ENCODE results near the gene CDHR2. TPM values are rescaled to one million over a fixed set of nuclear protein-coding genes. Genes with fewer than 3 reads are reported as not detected.
A peak's percentile ranks its signal among the peaks of the same experiment; 100 is the strongest.

Gene CDHR2
- total and polyA plus RNA-seq, 2 experiments from 2014 or later = 0.59 to 0.60 TPM

GRCh38 chr5:176606032-176606431 is 56.9 kb downstream of the CDHR2 start:
- H3K4me3 ChIP-seq = no peak overlapping the region
- DNase-seq (ENCODE audit: low read depth in 1 of 2, low spot score in 1 of 2) = no peak
- no peaks in the 10 kb centered on the region for H3K36me3 ChIP-seq
- peak overlapping the region; percentile 1 for H3K27ac ChIP-seq
- no peaks in the 10 kb centered on the region for H3K9me3 ChIP-seq (ENCODE audit: low read depth)
- peaks cover 16% of the 10 kb centered on the region for H3K27me3 ChIP-seq
- TF ChIP-seq, protein P1, sequence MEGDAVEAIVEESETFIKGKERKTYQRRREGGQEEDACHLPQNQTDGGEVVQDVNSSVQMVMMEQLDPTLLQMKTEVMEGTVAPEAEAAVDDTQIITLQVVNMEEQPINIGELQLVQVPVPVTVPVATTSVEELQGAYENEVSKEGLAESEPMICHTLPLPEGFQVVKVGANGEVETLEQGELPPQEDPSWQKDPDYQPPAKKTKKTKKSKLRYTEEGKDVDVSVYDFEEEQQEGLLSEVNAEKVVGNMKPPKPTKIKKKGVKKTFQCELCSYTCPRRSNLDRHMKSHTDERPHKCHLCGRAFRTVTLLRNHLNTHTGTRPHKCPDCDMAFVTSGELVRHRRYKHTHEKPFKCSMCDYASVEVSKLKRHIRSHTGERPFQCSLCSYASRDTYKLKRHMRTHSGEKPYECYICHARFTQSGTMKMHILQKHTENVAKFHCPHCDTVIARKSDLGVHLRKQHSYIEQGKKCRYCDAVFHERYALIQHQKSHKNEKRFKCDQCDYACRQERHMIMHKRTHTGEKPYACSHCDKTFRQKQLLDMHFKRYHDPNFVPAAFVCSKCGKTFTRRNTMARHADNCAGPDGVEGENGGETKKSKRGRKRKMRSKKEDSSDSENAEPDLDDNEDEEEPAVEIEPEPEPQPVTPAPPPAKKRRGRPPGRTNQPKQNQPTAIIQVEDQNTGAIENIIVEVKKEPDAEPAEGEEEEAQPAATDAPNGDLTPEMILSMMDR (IDR thresholded peaks at IDR 0.05; ENCODE audit: low read depth, low read length) = no peak
- peaks cover 7% of the 10 kb centered on the region for H3K4me1 ChIP-seq (ENCODE audit: low read depth)

DNA sequence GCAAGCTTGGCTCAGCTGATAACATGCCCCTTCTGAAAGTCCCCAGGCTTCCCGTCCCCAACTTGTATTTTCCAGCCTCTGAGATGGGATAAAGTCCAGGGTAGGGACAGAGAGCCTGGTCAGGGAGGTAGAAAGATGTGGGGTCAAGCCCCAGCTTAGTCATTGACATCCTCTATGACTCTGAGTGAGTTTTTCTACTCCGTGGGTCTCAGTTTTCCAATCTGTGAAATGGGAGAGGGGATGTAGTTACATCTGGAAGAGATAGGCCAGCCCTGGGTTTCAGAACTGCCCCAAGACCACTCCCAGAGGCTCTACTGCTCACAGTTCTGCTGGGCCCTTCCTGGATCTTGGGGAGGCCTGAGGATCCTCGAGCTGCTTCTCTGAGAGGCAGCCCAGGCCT is 57.7 kb downstream of the CDHR2 start:
- H3K27me3 ChIP-seq = peaks cover 16% of the 10 kb centered on the region
- H3K36me3 ChIP-seq = no peaks in the 10 kb centered on the region
- TF ChIP-seq, protein P1 (IDR thresholded peaks at IDR 0.05; ENCODE audit: low read depth, low read length) = no peak
- no peaks in the 10 kb centered on the region for H3K9me3 ChIP-seq (ENCODE audit: low read depth)
- DNase-seq (ENCODE audit: low read depth in 1 of 2, low spot score in 1 of 2) = no peak
- no peak overlapping the region for H3K4me3 ChIP-seq
- peaks cover 7% of the 10 kb centered on the region for H3K4me1 ChIP-seq (ENCODE audit: low read depth)
- peak overlapping the region; percentile 1 for H3K27ac ChIP-seq

DNA sequence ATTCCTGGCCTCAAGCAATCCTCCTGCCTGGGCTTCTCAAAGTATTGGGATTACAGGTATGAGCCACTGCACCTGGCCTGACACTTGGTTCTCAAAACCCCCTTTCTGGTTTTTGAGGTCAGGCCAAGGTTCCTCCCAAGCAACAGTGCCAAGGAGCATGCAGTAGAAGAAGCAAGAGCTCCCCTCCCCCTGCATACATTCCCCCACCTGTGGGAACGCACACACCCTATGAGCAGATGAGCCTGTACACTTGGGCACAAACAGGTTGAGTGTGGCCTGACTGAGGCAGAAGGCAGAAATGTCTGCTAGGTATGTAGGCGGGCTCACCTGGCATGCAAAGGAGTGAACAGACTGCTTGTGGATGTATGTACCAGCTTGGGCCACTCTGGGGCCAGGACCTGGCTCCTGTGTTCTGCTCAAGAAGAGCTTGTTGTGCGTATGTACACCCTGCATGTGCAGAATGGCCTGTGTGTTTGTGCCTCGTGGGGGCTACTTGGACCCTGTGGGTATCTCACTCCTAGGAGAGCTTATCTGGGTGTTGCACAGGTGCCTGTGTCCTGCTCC is 59.1 kb downstream of the CDHR2 start:
- peaks cover 7% of the 10 kb centered on the region for H3K4me1 ChIP-seq (ENCODE audit: low read depth)
- no peak overlapping the region for H3K4me3 ChIP-seq
- no peak overlapping the region for H3K27ac ChIP-seq
- DNase-seq (ENCODE audit: low read depth in 1 of 2, low spot score in 1 of 2) = no peak
- H3K27me3 ChIP-seq = peaks cover 16% of the 10 kb centered on the region
- H3K36me3 ChIP-seq = no peaks in the 10 kb centered on the region
- no peaks in the 10 kb centered on the region for H3K9me3 ChIP-seq (ENCODE audit: low read depth)
- TF ChIP-seq, protein P1 (IDR thresholded peaks at IDR 0.05; ENCODE audit: low read depth, low read length) = no peak

GRCh38 chr5:176608937-176609723 is 60.0 kb downstream of the CDHR2 start:
- Histone ChIP-seq H3K27ac (no peak overlapping the region), H3K27me3 (peaks cover 16% of the 10 kb centered on the region), H3K9me3 (ENCODE audit: low read depth) (no peaks in the 10 kb centered on the region), H3K4me1 (ENCODE audit: low read depth) (peaks cover 7% of the 10 kb centered on the region), H3K4me3 (peak overlapping the region; percentile 45), H3K36me3 (no peaks in the 10 kb centered on the region)
- DNase-seq (ENCODE audit: low read depth in 1 of 2, low spot score in 1 of 2) = no peak
- TF ChIP-seq, protein P1 (IDR thresholded peaks at IDR 0.05; ENCODE audit: low read depth, low read length) = no peak

- peak; percentile 60 to 93 for DNase-seq (ENCODE audit: low read depth in 1 of 2, low spot score in 1 of 2)
- TF ChIP-seq, protein P1 (IDR thresholded peaks at IDR 0.05; ENCODE audit: low read depth, low read length) = peak; percentile 24
These were observed 60.7 kb downstream of the CDHR2 start, which contains the start of gene GPRIN1 for GRCh38 chr5:176609724-176610434. GPRIN1 (minus strand) TSS chr5:176610156; CDS start chr5:176599834, 10,322 bp downstream.

More at GRCh38 chr5:176609724-176610434, 60.7 kb downstream of the CDHR2 start, which contains the start of gene GPRIN1:
- peaks cover 16% of the 10 kb centered on the region for H3K27me3 ChIP-seq
- peaks cover 7% of the 10 kb centered on the region for H3K4me1 ChIP-seq (ENCODE audit: low read depth)
- no peaks in the 10 kb centered on the region for H3K9me3 ChIP-seq (ENCODE audit: low read depth)
- peak within 1 kb of the TSS; percentile 45 for H3K4me3 ChIP-seq
- H3K27ac ChIP-seq = no peak within 1 kb of the TSS
- no peaks in the 10 kb centered on the region for H3K36me3 ChIP-seq
